Measurements from ENCODE around the gene SPR. TPM values are rescaled to one million over a fixed set of nuclear protein-coding genes. Genes with fewer than 3 reads are reported as not detected.
A peak's percentile ranks its signal among the peaks of the same experiment; 100 is the strongest.

The SPR gene
- total and polyA plus RNA-seq, 9 of the 15 experiments (the other 6 are each of a cell fraction or from before 2014, with no cell fraction given), result 7.7 to 38.3 (median 26.3) TPM

GRCh38 chr2:72887032-72887739 is at the start of gene SPR (continued):
- peak; percentile 84; the same call in 1 of the 2 replicates for TF ChIP-seq HNRNPL (IDR thresholded peaks at IDR 0.05; ENCODE audit: low read depth, low read length)
- no peak for TF ChIP-seq CREB3 (tag; conservative IDR thresholded peaks at IDR 0.05; ENCODE audit: low read depth)
- TF ChIP-seq RBM22 (IDR thresholded peaks at IDR 0.05; ENCODE audit: low read depth, low read length, poor library complexity, severe bottlenecking), result no peak
- peak in 2 of 3 experiments; percentile 49 to 58 for TF ChIP-seq YY1 (IDR thresholded peaks at IDR 0.05; ENCODE audit: borderline replicate concordance in 1 of 3, control insufficient read depth in 1 of 3, extremely low read depth in 1 of 3, insufficient read depth in 3 of 3, insufficient read length in 1 of 3, insufficient replicate concordance in 2 of 3, low read depth in 1 of 3, low read length in 2 of 3)
- TF ChIP-seq E2F6 (IDR thresholded peaks at IDR 0.05; ENCODE audit: borderline replicate concordance in 1 of 2, extremely low read depth in 1 of 2, insufficient read depth in 1 of 2, insufficient read length in 1 of 2, low read depth in 1 of 2, low read length in 1 of 2, poor library complexity in 1 of 2, severe bottlenecking in 1 of 2), result peak; percentile 54 to 78
- peak; percentile 69 for TF ChIP-seq HMGN3 (IDR thresholded peaks at IDR 0.05; ENCODE audit: borderline replicate concordance, extremely low read depth, insufficient read length, low read depth, low read length)
- 0 out of 2 replicates have a peak, but pooled peaks have one; percentile 9 for TF ChIP-seq SP1 (CRISPR knock-in tag; IDR thresholded peaks at IDR 0.05)
- peak; percentile 38; the same call in 1 of the 2 replicates for TF ChIP-seq E2F1 (CRISPR knock-in tag; IDR thresholded peaks at IDR 0.05)
- TF ChIP-seq POLR2A (conservative IDR thresholded peaks at IDR 0.05), result peak; percentile 57; the same call in 1 of the 2 replicates
- 0 out of 4 replicates have a peak, but pooled peaks of 1 of the 2 experiments have one; percentile 18 for TF ChIP-seq HDAC1 (IDR thresholded peaks at IDR 0.05)
- 0 out of 2 replicates have a peak, but pooled peaks have one; percentile 31 for TF ChIP-seq GATAD2B (IDR thresholded peaks at IDR 0.05; ENCODE audit: borderline replicate concordance)
- no peak for TF ChIP-seq ZNF398 (CRISPR knock-in tag; IDR thresholded peaks at IDR 0.05)
- no peak for TF ChIP-seq NR2C2 (CRISPR knock-in tag; IDR thresholded peaks at IDR 0.05)
- TF ChIP-seq NR2C2 (tag; IDR thresholded peaks at IDR 0.05), result peak; percentile 53
- TF ChIP-seq ADNP (tag; IDR thresholded peaks at IDR 0.05), result no peak
- peak; percentile 72; the same call in 1 of the 2 replicates for TF ChIP-seq ERF (CRISPR knock-in tag; IDR thresholded peaks at IDR 0.05)
- peak; percentile 45 to 46 for TF ChIP-seq NRF1 (conservative IDR thresholded peaks at IDR 0.05 in 1 of 2, IDR thresholded peaks at IDR 0.05 in 1 of 2)
- TF ChIP-seq ZBTB7A (IDR thresholded peaks at IDR 0.05; ENCODE audit: borderline replicate concordance, control insufficient read depth, low read depth, low read length), result peak; percentile 45; the same call in 1 of the 2 replicates
- TF ChIP-seq KLF1 (tag; IDR thresholded peaks at IDR 0.05), result no peak; the same call in 1 of the 2 replicates
- peak in 1 of 2 experiments; percentile 48; a peak in 3 of 4 replicates for TF ChIP-seq MAZ (CRISPR knock-in tag; conservative IDR thresholded peaks at IDR 0.05 in 1 of 2, IDR thresholded peaks at IDR 0.05 in 1 of 2)

All from K562 (cell line).